Neural cell (in vitro differentiated cells): ENCODE data around the gene KBTBD7.

Experiments used
- EP300 ChIP-seq: fragments of 450-650 bp; conservative IDR thresholded peaks from 2 replicates; pipeline ENCODE4 v1.6.1; 2014; ENCODE audit warnings: antibody characterized with exemption, mild to moderate bottlenecking, moderate library complexity; ENCODE audit not compliant: poor library complexity, severe bottlenecking
- EZH2 ChIP-seq: fragments of 200-600, 300-800 bp; shearing (Covaris generic), sonication (generic); IDR thresholded peaks from 2 replicates; pipeline ENCODE4 v1.6.1; 2014; ENCODE audit warnings: antibody characterized with exemption, low read length, borderline replicate concordance, mild to moderate bottlenecking; ENCODE audit not compliant: insufficient read depth, poor library complexity, severe bottlenecking
- RAD21 ChIP-seq: fragments of 450-650 bp; conservative IDR thresholded peaks from 2 replicates; pipeline ENCODE4 v1.6.1; 2014; ENCODE audit warnings: antibody characterized with exemption, mild to moderate bottlenecking, moderate library complexity
- REST ChIP-seq: IDR thresholded peaks from 2 replicates; pipeline ENCODE4 v1.6.1; 2012; ENCODE audit warnings: borderline replicate concordance
- SMC3 ChIP-seq: fragments of 450-650 bp; conservative IDR thresholded peaks from 2 replicates; pipeline ENCODE4 v1.6.1; 2014; ENCODE audit warnings: antibody characterized with exemption, mild to moderate bottlenecking, moderate library complexity; ENCODE audit not compliant: poor library complexity
- TF ChIP-seq, protein P1 (sequence below): fragments of 450-650 bp; IDR thresholded peaks from 2 replicates; pipeline ENCODE4 v1.5.1; 2014; ENCODE audit warnings: antibody characterized with exemption, mild to moderate bottlenecking, moderate library complexity; ENCODE audit not compliant: poor library complexity, severe bottlenecking

- TF ChIP-seq, protein P1, sequence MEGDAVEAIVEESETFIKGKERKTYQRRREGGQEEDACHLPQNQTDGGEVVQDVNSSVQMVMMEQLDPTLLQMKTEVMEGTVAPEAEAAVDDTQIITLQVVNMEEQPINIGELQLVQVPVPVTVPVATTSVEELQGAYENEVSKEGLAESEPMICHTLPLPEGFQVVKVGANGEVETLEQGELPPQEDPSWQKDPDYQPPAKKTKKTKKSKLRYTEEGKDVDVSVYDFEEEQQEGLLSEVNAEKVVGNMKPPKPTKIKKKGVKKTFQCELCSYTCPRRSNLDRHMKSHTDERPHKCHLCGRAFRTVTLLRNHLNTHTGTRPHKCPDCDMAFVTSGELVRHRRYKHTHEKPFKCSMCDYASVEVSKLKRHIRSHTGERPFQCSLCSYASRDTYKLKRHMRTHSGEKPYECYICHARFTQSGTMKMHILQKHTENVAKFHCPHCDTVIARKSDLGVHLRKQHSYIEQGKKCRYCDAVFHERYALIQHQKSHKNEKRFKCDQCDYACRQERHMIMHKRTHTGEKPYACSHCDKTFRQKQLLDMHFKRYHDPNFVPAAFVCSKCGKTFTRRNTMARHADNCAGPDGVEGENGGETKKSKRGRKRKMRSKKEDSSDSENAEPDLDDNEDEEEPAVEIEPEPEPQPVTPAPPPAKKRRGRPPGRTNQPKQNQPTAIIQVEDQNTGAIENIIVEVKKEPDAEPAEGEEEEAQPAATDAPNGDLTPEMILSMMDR: no peak
- TF ChIP-seq EP300 (no peak), EZH2 (no peak), REST (no peak), RAD21 (no peak), SMC3 (no peak)
These were observed 5.8 kb upstream of the KBTBD7 start for GRCh38 chr13:41200126-41200525.
